Raji (cell line): ENCODE measurements around the gene PSMD4.

Source experiments
- POLR2A ChIP-seq: IDR thresholded peaks from 2 replicates; pipeline ENCODE4 v1.6.1; 2011; ENCODE audit warnings: low read depth, low read length, control low read depth; ENCODE audit not compliant: insufficient read depth

Gene PSMD4

GRCh38 chr1:151314137-151314875 is 59.8 kb downstream of the PSMD4 start:
- TF ChIP-seq POLR2A: no peak

GRCh38 chr1:151315565-151316235 is 61.2 kb downstream of the PSMD4 start:
- TF ChIP-seq POLR2A: no peak
